Stimulated activated CD4-positive, alpha-beta T cell treated with anti-CD3 and anti-CD28 coated beads, Interleukin-4, amount 100 ng/mL, for 48 hours (primary cell): Measurements from ENCODE around the gene NDUFV1.
"Not testable (repeated sequence)": the region's sequence is repeated elsewhere in the genome, so short reads cannot be mapped to it uniquely, and the experiment has no call there.

Experiments
- DNase-seq, 2 donors: peaks; one replicate each; pipeline ENCODE4 v3.0.0-alpha.2; 2020; ENCODE audit warnings: low read depth in 2 of 2

The NDUFV1 gene

DNA sequence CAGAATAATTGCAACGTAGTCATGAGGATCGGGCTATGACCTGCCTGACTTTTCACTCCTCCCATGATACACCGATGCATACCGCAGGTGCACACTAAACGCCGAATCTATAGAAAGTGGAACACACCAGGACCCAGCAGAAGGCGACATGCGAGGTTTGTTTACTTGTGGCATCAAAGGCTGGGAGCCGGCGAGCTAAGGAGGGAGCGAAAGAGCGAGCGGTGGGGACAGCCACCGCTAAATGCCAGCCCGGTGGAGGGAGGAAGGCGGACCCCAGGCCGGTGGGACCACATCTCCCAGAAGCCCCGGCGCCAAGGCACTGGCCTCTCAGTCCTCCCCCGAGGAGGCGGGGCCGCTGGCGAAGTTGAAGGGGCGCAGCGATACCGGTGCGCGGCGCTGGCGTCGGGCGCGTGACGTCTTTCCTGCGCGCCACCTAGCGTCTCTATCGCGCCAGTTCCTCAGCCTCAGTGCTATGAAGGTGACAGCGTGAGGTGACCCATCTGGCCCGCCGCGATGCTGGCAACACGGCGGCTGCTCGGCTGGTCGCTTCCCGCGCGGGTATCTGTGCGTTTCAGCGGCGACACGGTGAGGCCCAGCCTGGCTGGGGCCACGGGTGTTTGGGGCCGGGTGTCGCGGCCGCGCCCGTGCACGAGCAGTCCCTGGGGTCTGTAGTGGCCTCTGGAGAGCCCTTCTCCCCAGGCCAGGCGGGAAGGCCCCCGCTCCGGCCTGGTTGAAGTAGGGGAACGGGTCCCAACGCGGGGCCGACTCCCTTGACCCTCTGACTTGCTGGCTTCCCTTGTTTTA, at the start of gene NDUFV1:
Gene NDUFV1 (plus strand): TSS at position 445 of the 804 bp plus-strand sequence. CDS start 69 bp downstream, at position 514.
- peak; percentile 95 to 96 for DNase-seq

- DNase-seq: no peak
Observed at GRCh38 chr11:67558084-67558772, 48.5 kb upstream of the NDUFV1 start.

- DNase-seq: no peak
Observed at GRCh38 chr11:67561971-67562619, 44.6 kb upstream of the NDUFV1 start.

DNA sequence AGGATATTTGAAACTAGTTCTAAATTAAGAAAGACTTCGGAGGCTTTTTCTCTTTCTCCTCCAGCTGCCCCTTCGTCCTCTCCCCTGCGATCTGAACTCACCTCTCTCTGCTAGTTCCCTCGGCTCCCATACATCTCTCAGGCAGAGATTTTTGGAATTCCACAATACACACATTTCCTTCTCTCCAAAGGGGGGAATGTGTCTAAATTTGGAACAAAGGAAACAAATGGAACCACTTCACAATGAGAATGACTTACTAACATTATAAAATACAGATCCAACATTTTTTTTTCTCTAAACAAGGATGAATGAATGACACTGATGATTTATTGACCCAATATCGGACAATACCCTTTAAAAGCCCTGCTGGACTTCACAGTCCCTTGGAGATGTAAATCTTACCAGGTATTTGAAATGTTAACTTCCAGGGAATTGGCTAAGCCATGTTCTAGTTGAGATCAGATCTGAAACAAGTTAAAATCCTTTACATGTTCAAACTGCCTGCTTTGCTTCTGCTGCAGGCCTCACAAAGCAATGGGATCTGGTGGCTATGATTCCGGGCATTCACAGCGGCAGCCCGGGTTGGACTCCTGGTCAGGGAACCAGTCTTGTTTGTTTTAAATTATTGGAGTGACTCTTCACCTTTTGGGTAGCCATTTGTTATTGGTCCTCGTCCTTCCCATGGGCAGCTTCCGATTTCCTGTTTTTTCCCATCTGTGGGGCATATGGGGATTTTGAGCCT, 43.6 kb upstream of the NDUFV1 start:
- DNase-seq: no peak

GRCh38 chr11:67563705-67564114, 43.0 kb upstream of the NDUFV1 start:
- DNase-seq: not testable (repeated sequence)

- DNase-seq: no peak
Observed at GRCh38 chr11:67564230-67564629, 42.5 kb upstream of the NDUFV1 start.

DNA sequence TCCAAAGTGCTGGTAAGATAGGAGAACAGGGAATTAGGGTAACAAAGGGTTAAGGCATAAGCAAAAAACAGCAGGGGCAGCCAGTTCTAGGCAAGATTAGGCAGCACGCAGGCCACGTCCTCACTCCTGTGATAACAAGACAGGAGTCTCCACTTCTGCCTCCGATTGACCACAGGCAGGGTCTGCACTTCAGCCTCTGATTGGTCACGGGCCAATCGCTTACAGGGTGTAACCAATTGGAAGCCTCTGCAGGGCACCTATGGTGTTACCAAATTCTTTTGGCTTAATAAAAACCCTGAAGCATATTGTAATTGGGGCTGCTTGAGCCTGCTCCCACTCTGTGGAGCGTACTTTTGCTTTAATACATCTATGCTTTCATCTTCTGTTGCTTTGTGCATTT, 35.3 kb upstream of the NDUFV1 start:
- no peak for DNase-seq

GRCh38 chr11:67572305-67572704, 34.4 kb upstream of the NDUFV1 start:
- no peak for DNase-seq

- no peak for DNase-seq
Observed at GRCh38 chr11:67572747-67573419, 33.9 kb upstream of the NDUFV1 start.

GRCh38 chr11:67574938-67575337, 31.8 kb upstream of the NDUFV1 start:
- DNase-seq: no peak

DNA sequence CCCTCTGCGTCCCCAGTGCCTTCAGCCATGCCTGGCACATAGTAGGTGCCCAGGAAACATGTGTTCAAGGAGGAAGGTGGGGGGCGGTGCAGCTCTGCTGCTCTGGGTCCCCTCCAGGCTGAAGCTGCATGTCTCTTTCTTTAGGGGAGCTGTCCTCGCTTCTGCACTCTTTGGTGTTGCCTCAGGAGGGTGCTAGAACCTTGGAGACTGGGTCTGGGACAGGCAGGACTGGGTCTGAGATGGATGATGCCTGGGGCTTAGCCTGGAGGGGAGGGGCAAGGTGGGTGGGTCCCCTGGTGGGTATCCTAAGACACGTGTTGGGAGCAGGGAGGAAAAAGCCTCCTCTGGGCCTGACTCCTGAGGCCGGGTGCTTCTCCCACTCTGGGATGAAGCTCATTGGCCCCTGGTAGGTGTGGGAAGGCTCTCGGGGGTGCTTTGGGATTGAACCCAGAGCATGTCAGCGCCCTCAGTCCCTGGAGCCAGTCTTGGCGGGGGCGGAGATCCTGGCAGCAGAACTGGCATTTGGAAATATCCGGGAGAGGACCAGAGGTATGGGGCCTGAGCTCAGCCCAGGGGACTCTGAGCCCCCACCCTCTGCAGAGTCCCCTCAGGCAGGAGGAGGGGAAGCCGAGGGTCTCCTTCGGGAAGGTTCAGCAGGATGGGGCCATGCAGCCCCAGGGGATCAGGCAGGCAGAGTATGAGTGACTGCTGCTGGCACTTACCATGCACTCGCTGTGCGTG, 29.8 kb upstream of the NDUFV1 start:
- DNase-seq: no peak

DNA sequence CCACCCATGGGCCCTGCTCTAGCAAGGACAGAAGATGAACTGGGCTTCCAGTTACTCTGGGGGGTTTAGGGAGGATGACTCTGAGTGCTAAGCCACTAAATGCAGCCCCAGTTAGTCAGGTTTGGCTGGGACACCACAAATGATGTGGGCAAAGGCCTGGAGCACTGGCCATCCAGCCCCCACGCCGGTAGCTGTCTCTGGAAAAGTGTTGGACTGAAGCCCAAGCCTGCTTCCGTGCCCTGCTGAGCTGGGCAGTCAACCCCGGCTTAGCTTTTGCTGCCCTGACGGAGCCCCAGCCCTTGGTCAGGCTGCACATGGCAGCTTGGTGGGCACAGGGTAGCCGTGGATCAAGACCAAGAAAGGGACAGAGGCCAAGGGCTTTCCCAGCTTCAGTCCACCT, 28.8 kb upstream of the NDUFV1 start:
- no peak for DNase-seq

DNA sequence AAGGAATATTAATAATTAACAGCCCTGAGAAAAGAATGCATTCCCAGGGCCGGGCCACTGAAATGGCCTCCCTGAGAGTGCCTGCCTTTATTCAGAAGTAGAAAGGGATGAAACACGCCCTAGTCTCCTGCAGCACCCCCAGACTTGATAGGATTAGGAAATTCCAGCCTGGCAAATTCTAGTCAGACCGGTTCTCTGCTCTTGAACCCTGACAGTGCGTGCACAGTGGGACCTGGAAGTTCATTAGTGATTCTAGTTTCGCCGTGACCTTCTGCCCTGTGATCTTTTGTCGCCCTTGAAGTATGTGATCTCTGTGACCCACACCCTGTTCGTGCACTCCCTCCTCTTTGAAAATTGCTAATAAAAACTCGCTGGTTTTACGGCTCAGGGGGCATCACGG, 25.3 kb upstream of the NDUFV1 start:
- DNase-seq: no peak

DNA sequence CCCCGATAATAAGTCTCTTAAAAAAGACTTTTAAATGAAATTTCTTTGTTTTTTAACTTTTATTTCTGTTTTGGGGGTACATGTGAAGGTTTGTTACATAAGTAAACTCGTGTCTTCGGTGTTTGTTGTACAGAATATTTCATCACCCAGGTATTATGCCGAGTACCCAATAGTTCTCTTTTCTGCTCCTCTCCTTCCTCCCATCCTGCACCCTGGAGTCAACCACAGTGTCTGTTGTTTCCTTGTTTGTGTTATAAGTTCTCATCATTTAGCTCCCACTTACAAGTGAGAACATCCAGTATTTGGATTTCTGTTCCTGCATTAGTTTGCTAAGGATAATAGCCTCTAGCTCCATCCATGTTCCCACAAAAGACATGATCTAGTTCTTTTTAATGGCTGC, 24.7 kb upstream of the NDUFV1 start:
- DNase-seq: no peak

DNA sequence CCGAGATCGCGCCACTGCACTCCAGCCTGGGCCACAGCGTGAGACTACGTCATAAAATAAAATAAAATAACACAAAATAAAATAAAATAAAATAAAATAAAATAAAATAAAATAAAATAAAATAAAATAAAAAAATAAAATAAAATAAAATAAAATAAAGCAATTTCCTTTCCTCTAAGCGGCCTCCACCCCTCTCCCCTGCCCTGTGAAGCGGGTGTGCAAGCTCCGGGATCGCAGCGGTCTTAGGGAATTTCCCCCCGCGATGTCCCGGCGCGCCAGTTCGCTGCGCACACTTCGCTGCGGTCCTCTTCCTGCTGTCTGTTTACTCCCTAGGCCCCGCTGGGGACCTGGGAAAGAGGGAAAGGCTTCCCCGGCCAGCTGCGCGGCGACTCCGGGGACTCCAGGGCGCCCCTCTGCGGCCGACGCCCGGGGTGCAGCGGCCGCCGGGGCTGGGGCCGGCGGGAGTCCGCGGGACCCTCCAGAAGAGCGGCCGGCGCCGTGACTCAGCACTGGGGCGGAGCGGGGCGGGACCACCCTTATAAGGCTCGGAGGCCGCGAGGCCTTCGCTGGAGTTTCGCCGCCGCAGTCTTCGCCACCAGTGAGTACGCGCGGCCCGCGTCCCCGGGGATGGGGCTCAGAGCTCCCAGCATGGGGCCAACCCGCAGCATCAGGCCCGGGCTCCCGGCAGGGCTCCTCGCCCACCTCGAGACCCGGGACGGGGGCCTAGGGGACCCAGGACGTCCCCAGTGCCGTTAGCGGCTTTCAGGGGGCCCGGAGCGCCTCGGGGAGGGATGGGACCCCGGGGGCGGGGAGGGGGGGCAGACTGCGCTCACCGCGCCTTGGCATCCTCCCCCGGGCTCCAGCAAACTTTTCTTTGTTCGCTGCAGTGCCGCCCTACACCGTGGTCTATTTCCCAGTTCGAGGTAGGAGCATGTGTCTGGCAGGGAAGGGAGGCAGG, 23.2 kb upstream of the NDUFV1 start, which contains the start of gene GSTP1:
Gene GSTP1 (plus strand): TSS at position 566 of the 958 bp plus-strand sequence. CDS start 32 bp downstream, at position 598.
- DNase-seq: peak; percentile 72 to 81

DNA sequence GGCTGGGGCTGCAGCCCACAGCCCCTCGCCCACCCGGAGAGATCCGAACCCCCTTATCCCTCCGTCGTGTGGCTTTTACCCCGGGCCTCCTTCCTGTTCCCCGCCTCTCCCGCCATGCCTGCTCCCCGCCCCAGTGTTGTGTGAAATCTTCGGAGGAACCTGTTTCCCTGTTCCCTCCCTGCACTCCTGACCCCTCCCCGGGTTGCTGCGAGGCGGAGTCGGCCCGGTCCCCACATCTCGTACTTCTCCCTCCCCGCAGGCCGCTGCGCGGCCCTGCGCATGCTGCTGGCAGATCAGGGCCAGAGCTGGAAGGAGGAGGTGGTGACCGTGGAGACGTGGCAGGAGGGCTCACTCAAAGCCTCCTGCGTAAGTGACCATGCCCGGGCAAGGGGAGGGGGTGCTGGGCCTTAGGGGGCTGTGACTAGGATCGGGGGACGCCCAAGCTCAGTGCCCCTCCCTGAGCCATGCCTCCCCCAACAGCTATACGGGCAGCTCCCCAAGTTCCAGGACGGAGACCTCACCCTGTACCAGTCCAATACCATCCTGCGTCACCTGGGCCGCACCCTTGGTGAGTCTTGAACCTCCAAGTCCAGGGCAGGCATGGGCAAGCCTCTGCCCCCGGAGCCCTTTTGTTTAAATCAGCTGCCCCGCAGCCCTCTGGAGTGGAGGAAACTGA, 22.4 kb upstream of the NDUFV1 start:
- no peak for DNase-seq

- DNase-seq: no peak
Observed at GRCh38 chr11:67584881-67585873, 21.6 kb upstream of the NDUFV1 start.

DNA sequence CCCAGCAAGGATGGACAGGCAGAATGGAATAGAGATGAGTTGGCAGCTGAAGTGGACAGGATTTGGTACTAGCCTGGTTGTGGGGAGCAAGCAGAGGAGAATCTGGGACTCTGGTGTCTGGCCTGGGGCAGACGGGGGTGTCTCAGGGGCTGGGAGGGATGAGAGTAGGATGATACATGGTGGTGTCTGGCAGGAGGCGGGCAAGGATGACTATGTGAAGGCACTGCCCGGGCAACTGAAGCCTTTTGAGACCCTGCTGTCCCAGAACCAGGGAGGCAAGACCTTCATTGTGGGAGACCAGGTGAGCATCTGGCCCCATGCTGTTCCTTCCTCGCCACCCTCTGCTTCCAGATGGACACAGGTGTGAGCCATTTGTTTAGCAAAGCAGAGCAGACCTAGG, 20.8 kb upstream of the NDUFV1 start:
- DNase-seq: no peak
